ENCODE results near the gene NR6A1. TPM values are rescaled to one million over a fixed set of nuclear protein-coding genes. Genes with fewer than 3 reads are reported as not detected.

NR6A1 gene
- total RNA-seq, 1 experiment from 2014 or later: 99.3 TPM

DNA sequence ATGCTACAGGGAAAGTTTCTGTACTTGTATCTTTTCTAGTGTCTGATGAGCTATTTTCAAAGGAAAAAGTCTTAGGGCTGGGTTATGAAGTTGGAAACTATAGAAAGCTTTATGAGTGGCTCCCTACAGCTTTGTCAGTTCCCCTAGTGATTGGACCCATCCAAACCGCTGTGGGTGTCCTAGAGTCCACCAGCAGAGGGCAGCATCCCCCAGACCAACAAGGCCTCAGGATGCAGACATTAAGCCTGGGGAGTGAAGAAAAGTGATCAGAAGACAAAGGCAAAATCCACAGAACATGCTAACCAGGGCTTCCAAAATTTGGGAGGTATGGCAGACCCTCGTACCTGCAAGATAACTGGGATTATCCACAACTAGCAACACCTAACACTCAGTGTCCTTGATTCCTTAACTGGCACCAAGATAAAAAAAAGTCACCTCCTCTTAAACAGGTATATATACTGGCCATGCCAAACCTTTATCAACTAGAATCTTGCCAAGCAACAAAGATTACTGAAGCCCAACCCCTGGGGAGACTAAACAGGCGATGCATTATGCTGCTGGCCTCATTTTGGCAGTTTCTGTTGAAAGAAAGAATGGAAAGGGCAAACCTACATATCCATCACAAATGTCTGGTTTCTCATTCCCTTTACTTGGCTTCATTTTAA lies 153.5 kb downstream of the NR6A1 start:
- Histone ChIP-seq H2BK12ac (ENCODE audit: insufficient read length, low read depth, low read length) (no peak overlapping the region), H3K14ac (ENCODE audit: insufficient read depth, low read length) (no peak overlapping the region), H2BK5ac (ENCODE audit: insufficient read length, low read length) (no peak overlapping the region), H4K8ac (replicated peaks; ENCODE audit: insufficient read length, low read depth, low read length) (no peak overlapping the region), H2AFZ (ENCODE audit: low read length) (no peak overlapping the region), H2BK120ac (ENCODE audit: low read depth, low read length, poor library complexity, severe bottlenecking) (no peak overlapping the region), H3K23me2 (ENCODE audit: insufficient read length, low read depth, low read length, poor library complexity, severe bottlenecking) (no peaks in the 10 kb centered on the region), H3K4me2 (ENCODE audit: insufficient read depth, insufficient read length, low read length) (no peak overlapping the region), H4K5ac (ENCODE audit: insufficient read length, low read depth, low read length) (no peak overlapping the region), H2AK5ac (ENCODE audit: insufficient read length, low read length) (no peak overlapping the region), H3K4ac (ENCODE audit: low read depth, low read length) (no peak overlapping the region), H3K18ac (ENCODE audit: insufficient read length, low read depth, low read length) (no peak overlapping the region), H2BK15ac (ENCODE audit: low read depth, low read length) (no peak overlapping the region), H3T11ph (ENCODE audit: low read length) (no peak overlapping the region), H3K79me2 (ENCODE audit: insufficient read depth, low read length) (peaks cover 2% of the 10 kb centered on the region; the same call in 1 of the 2 replicates), H3K4me1 (ENCODE audit: insufficient read depth, low read length) (no peaks in the 10 kb centered on the region; the same call in 1 of the 2 replicates), H3K56ac (ENCODE audit: insufficient read length, low read depth, low read length) (no peak overlapping the region), H3K79me1 (ENCODE audit: insufficient read depth, low read depth, low read length, poor library complexity, severe bottlenecking) (no peaks in the 10 kb centered on the region), H3K9me3 (ENCODE audit: control insufficient read depth, low read depth, low read length) (no peaks in the 10 kb centered on the region), H3K27me3 (ENCODE audit: insufficient read depth, low read length) (no peaks in the 10 kb centered on the region), H3K23ac (ENCODE audit: insufficient read length, low read depth, low read length) (no peak overlapping the region), H3K27ac (ENCODE audit: insufficient read length, low read depth, low read length) (peak overlapping the region; percentile 35), H3K9ac (ENCODE audit: extremely low read depth, insufficient read length, low read length) (no peak overlapping the region), H4K20me1 (ENCODE audit: control insufficient read depth, insufficient read depth, insufficient read length) (no peaks in the 10 kb centered on the region), H4K91ac (ENCODE audit: insufficient read length, low read depth, low read length) (no peak overlapping the region), H2BK20ac (ENCODE audit: low read depth, low read length, poor library complexity, severe bottlenecking) (no peak overlapping the region)
- peaks cover 0 to 1% (median 0%) of the 10 kb centered on the region in 3 experiments; a peak in 1 of 7 replicates for H3K36me3 Mint-ChIP-seq (ENCODE audit: insufficient read depth in 1 of 3, low read depth in 3 of 3)
- no peaks in the 10 kb centered on the region for H3K27me3 Mint-ChIP-seq (ENCODE audit: low read depth)
- peak overlapping the region; percentile 65 to 95 (median 89); a peak in 6 of 7 replicates for H3K27ac Mint-ChIP-seq
- H3K4me3 Mint-ChIP-seq: peak overlapping the region in 1 of 2 experiments; percentile 31; a peak in 2 of 5 replicates
- peaks cover 46 to 59% of the 10 kb centered on the region in 2 experiments for H3K4me1 Mint-ChIP-seq
- no peaks in the 10 kb centered on the region for H3K9me3 Mint-ChIP-seq
- TF ChIP-seq, protein P1, sequence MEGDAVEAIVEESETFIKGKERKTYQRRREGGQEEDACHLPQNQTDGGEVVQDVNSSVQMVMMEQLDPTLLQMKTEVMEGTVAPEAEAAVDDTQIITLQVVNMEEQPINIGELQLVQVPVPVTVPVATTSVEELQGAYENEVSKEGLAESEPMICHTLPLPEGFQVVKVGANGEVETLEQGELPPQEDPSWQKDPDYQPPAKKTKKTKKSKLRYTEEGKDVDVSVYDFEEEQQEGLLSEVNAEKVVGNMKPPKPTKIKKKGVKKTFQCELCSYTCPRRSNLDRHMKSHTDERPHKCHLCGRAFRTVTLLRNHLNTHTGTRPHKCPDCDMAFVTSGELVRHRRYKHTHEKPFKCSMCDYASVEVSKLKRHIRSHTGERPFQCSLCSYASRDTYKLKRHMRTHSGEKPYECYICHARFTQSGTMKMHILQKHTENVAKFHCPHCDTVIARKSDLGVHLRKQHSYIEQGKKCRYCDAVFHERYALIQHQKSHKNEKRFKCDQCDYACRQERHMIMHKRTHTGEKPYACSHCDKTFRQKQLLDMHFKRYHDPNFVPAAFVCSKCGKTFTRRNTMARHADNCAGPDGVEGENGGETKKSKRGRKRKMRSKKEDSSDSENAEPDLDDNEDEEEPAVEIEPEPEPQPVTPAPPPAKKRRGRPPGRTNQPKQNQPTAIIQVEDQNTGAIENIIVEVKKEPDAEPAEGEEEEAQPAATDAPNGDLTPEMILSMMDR (conservative IDR thresholded peaks at IDR 0.05): peak; percentile 96
- peak; percentile 78 for DNase-seq
- WGBS (ENCODE audit: extremely low coverage, insufficient read length, low lambda C conversion rate): no CpG with 5 or more reads among the region's 3 CpGs

All from H9 (cell line).